Activated T-cell treated with anti-CD3 and anti-CD28 coated beads for 24 hours (primary cell): ENCODE data around the gene PJVK.
"Not testable (repeated sequence)": the region's sequence is repeated elsewhere in the genome, so short reads cannot be mapped to it uniquely, and the experiment has no call there.

Experiments
- DNase-seq: peaks from one replicate; pipeline ENCODE4 v3.0.0-alpha.2; 2020; ENCODE audit warnings: low read depth

Gene PJVK

DNA sequence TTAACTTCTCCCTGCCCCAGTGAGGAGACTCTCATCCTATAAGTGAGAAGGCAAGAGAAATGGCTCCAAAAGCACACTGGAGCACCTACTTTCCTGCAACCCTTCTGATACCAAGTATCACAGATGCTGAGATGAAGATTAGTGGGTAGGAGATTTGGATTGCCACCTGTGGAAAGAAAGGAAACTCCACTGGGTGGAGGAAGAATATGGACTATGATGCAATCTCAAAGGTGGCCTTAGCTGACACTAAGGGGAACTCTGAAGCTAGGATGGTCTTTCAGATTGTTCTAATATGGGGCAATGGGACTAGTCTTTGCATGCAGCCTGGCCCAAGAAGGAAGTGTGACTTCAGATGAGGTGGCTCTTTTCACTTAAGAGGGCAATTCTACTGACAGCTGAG, 21.8 kb upstream of the PJVK start:
- DNase-seq = no peak

DNA sequence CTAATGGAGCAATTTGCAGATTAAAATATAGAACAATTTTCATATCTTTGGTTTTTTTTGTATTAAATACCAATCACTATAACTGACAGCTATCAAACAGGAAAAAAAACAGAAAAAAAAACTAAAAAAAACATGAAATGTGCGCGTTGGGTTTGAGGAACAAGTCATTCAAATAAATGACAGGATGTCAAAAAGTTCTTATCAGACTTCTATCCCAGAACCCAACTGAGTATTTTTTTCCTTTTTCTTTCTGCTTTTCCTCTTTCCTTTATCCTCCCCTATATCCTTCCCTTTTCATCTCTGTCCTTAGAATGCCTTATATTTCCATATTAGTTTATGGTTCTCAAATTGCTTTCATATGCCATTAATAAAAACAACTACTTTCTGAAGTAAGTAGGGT, 14.5 kb upstream of the PJVK start:
- DNase-seq = no peak

DNA sequence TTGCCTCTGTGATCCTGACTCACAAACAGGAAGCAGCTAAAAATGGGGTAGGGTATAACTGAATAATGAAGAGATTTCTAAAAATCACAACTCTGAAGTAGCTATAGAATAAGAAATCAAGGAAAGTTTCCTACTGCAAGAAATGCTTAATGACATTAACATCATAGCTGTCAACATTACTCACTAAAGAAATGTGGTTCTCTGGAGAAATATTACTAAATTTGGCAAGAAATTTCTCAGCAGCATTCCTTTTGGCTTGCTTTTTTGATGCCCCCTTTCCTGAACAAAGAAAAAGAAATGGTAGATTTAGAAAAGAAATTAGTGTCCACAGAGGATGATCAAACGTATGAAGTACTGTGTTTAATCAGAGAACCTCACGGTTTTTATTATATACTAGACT, 9.8 kb upstream of the PJVK start:
- DNase-seq = no peak

DNA sequence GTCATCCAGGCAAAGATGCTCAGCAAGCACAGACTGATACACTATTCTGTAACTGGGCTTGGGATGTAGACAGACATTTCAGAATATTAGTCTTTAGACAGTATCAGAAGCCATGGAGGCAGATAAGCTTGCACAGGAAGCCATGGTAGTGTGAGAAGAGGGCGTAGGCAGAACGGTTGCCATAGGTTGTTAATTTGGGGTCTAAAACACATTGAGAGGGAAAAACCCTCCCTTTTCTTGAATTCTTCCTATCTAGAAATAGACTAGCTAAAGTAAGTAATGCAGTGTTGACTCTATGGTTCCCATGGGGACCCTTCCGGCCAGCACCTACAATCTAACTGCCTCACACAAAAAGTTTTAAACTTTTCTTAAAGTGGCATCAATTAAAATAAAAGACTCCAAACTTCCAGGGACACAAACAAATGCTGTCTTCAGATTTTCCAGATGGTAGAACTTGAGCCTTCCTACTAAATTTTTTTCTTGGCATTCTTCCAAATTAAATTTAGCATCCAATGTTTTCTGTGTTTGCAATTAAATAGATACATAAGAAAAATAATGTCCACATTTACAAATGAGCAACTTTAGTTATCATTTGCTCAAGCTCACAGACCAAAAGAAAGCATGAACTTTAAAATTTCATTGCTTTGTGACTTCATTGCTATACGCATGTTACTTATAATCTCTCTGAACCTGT, 2.1 kb upstream of the PJVK start:
- no peak for DNase-seq

DNA sequence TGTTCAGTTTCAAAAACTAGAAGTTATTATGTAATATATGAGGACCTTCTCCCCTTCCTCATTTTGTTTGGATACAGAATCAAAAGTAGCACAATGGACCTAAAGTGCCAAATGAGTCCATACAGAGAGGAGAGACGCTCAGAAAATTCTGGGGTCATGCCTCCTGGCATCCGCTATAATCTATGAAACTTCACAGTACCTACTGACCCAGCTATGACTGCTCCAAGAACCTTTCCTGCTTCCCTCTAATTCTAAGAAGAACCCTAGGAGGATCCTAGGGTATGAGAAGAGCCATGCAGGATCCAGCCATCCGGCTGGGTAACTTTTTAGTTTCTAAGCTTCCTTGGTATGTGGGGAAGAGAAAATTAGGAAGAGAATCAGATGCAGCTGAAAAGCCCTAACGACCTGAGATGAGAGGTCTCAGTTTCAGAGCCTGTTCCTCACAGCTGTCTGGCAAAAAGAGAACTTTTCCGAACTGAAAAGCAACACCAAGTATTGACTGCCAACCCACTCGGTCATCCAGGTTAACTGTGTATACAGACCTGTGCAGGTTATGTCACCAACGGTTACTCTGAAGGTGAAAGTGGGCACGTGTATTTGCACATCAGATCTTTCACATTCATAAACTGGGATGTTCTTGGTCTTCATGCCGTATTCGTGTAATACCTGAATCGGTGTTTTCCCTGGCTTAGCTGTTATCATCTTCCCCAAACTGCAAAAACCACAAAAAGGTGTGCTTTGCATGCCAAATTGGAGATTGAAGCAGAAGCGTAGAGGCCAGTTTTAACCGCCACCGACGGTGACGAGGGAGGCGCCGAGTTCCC, 1.3 kb upstream of the PJVK start:
- no peak for DNase-seq

DNA sequence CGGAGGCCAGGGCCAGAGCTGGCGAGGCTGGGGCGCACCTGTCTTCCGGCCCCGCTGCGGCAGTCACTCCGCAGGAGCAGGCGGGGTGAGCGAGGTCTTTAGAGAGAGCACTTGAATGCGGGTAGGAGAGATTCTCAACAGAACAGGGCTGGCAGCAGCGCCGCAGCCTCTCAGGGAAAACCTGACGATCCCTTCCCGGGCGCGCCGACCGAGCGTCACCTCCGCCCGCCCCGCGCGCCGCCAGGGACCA, 729 bp upstream of the PJVK start:
- no peak for DNase-seq

DNA sequence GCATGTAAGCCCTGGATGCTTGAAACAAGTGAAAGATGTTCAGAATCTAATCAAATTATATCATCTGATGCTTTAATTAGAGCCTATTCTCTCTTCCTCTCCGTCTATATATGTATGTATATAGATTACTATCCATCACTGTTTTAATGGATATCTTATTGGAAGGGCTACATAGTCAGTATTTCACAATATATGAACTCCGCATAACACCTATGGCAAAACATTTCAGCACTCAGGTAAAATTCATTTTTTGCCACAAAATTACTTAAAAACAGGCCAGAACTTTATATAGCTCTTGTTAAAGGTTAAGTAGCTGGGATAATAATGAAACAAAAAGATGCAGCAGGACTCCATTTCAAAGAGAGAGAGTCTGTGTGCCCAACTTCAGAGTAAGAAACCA, 1.2 kb downstream of the PJVK start:
- no peak for DNase-seq

DNA sequence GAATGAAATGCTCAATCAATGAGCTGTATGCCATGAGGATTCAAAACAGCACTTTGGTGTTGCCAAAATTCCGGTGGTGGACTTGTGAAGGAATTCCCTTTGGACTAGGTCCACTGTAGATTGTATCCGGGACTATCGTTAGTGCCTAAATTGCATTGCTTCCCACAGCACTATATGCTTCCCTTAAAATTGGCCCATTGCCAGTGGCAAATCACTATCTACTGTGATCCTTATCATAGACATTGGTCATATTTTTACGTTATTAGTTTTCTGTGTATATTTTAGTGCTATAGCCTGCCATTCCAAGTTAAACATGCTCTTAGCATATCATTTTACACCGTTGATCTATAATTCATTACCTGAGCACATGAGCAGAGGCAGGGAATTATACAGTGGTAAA, 1.7 kb downstream of the PJVK start:
- no peak for DNase-seq

DNA sequence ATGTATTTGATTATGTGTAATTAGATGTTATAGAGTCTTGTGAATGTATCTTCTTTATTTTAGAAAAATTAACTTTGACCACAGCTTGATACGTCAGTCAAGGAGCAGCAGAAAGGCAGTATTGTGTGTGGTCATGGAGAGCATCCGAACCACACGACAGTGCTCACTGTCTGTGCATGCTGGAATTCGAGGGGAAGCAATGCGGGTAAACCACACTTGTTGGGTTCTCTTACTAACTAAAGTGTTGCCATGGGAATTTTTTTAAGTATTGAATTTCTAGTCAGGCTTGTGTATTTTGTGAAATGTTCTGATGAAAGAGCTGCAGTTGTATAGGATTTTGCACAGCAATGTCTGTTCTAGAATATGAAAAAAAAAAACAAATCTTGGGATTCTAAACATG, 4.8 kb downstream of the PJVK start:
- DNase-seq = no peak

DNA sequence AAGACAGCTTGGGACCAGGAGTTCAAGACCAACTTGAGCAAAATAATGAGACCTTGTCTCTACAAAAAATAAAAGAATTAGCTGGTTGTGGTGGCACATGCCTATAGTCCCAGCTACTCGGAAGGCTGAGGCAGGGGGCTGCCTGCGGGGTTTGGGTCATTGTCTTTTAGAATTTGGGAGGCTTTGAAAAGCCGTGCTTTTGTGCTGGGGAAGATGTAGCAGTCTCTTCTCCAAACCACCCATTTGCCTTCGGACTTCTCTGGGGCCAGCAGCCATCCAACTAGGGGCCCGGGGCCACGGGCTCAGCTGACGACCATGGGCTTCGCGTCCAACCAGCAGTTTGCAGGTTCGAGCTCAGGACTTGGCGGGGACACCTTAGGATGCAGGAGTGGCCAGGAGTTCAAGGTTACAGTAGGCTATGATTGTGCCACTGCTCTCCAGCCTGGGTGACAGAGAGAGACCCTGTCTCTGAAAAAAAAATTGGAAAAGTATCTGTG, 6.3 kb downstream of the PJVK start:
- DNase-seq = no peak

DNA sequence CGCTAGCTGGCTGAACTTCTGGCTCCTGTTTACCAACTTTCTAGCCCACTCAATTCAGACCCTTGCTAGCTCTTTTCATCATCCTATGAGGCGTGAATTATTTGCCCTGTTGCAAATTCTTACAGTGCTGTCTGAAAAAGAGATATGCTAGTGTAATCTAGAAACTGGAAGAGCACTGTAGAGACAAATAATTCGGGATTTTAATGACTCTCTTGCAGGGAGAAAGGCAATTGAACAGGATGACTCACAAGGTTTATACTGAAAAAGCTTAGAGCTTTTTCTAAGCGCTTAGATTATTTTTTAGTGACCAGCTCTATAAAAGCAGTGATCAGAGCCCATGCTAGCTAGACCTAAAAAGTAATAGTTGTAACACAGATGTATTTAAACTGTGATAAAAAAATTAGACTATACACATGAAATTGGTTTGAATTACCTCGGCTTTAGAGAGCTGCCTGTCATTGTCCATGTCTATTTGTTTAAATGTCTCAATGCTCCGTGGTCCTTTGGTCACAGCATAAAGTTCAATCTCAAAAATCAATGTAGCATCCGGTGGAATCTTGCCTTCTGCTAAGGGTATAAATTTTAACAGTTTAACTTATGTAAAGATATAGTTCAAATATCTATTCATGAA, 18.2 kb downstream of the PJVK start:
- DNase-seq = no peak

DNA sequence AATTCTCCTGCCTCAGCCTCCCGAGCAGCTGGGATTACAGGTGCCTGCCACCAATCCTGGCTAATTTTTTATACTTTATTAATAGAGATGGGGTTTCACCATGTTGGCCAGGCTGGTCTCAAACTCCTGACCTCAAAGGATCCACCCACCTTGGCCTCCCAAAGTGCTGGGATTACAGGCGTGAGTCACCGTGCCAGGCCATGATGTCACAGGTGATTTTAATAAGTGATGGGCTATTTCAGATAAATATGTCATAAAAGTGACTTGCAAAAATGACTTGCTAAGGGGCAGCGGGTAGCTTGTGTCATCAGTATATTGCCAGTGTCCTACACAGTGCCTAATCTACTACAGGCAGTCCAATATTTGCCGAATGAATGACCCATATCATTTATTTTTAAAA, 20.1 kb downstream of the PJVK start:
- DNase-seq = not testable (repeated sequence)

DNA sequence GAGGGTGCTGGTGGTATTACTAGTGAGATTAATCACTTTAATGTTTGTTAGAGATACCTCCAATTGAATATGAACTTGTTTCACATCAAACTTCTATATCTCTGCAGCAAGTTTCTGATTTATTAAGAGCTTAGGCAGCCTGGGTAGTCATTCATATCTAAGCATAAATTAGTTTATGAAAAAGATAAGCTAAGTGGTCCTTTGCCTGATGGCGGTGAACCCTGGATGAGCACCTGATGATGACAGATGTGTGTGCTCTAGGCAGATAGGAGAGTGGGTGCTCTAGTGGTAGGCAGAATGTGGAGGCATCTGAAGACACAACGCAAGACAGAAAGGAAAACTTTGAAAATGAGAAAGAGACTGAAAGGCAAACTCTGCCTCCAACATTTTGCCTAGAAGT, 22.2 kb downstream of the PJVK start:
- no peak for DNase-seq

DNA sequence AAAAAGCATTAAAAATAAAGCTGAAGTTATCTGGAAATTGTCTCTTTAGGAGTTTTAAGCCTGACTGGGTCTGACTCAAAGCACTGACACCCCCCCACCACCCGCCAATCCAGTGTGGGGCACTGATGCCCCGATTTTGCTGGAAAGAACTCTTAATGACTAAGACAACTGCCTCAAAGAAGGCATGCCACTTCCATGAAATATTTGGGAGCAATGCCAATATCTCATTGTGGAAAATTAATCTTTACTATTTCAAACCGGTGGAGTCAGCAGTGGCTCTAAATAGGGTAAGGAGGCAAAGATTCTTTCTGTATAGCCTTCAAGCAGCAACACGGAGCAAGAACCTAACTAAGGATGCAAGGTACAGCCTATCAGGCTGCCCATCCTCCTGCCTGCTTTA, 22.8 kb downstream of the PJVK start:
- no peak for DNase-seq

DNA sequence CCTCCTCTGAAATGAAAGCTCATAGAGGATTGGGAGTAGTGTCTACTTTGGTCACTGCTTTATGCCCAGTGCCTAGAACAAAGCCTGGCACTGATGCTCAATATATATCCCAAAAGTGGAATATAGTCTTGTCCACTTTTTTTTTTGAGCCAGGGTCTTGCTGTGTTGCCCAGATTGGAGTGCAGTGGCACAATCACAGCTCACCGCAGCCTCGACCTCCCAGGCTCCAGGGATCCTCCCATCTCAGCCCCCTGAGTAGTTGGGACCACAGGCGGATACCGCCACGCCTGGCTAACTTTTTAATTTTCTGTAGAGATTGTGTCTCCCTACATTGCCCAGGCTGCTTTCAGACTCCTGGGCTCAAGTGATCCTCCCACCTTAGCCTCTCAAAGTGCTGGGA, 23.4 kb downstream of the PJVK start:
- DNase-seq = no peak

DNA sequence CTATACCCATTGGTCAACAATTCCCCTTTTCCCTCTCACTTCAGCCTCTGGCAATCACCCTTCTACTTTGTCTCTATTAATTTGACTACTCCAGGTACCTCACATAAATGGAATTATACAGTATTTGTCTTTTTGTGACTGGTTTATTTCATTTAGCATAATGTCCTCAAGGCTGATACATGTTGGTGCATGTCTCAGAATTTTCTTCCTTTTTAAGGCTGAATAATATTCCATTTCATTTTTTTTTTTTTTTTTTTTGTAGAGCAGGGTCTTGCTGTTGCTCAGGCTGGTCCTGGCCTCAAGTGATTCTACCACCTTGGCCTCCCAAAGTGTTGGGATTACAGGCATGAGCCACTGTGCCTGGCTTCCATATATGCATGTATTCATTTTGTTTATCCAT, 25.3 kb downstream of the PJVK start:
- no peak for DNase-seq

DNA sequence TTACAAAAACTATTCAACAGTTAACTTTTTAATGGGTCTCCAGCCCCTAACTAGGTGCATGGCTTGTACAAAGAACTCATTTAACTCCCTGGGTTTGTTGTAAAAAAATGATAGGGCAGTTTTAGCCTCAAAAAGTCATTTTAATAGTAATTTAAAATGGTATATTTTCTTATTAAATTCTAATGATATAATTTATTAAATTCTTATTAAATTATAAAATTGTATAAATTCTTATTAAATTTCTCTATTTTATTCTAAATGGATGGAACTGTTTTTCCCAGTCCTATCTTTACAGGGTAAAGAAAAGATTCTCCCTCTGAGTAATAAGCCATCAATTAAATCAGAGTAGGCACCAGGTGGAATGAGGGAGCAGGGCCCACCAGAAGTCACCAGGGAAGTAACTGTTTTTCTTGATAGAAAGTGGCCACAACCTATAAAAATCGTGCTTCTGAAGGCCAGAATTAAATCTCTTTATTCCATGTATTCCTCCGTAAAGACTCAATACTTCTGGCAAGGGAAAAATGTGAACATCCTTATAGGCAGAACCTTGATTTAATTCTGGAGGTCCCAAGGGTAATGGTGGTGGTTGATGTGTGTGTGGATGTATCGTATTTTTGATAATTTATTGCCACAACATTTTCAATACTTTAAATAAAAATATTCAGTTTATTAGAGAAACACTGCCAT, 26.4 kb downstream of the PJVK start:
- no peak for DNase-seq

DNA sequence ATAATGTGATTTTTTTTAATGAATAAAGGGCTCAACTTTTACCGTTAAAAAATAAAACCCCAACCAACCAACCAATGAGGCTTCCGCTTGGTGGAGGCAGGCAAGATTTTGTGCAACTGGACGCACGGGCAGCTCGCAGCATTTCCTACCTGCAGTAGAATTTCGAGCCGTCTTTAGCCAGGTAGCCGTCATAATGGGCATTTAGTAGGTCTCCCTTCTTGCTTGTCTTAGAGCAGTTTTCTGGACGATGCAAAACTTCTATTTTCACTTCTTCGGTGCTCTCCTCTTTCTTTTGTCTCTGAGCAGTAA, 26.9 kb downstream of the PJVK start:
- DNase-seq = no peak

DNA sequence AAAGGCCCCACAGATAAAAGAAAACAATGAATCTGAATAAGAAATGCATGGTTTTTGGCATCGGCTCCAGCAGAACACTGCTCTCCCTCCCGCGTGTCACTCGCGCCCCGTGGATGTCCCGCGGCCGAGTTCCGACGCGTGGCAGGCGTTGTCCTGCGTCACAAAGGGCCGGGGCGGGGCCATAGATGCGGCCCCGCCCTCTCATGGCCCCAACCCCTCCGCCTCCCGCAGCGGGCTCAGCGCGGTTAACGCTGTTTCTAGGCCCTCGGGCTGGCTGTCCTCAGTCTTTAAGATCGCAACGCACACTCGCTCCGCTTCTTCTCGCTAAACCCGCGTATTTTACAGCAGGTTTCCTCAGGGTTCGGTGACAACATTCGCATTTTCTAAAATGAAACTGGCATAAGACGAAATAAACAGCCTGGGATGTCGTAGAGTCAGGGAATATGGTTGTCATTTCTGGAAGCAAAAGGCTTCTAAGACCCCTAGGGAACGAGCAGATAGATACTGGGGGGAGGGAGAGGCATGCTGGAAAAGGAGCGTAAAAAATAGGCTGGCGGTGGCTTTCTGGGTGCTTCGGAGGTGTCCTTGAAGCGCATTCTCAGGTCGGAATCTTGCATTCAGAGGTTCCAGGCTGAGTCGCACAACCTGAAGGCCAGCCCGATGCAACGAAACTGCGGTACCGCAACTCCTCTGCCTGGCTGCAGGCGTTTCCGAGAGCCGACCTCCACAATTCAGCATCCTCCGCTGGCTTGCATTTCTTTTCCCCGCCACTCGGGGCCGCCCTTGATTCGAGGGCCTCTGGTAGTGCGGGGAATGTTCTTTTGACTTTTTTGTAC, 27.5 kb downstream of the PJVK start, which contains the start of gene FKBP7:
Gene FKBP7 (minus strand): TSS at position 162 of the 836 bp plus-strand sequence. CDS start 101 bp downstream, at position 61.
- peak; percentile 71 for DNase-seq

DNA sequence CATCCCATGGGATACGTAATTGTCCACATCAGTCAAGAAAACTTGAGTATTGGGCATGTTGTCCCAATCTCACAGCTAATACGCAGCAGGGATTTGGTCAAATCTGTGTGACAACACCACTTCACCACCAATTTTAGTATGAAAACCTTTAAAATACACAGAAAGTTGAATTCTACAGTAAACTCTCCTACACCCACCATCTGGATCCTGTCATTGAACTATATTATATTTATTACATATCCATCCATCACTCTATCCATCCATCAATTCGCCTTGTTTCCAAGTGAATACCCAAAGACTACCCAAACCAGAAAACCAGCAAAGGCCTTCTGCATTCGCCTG, 28.1 kb downstream of the PJVK start:
- DNase-seq = no peak

DNA sequence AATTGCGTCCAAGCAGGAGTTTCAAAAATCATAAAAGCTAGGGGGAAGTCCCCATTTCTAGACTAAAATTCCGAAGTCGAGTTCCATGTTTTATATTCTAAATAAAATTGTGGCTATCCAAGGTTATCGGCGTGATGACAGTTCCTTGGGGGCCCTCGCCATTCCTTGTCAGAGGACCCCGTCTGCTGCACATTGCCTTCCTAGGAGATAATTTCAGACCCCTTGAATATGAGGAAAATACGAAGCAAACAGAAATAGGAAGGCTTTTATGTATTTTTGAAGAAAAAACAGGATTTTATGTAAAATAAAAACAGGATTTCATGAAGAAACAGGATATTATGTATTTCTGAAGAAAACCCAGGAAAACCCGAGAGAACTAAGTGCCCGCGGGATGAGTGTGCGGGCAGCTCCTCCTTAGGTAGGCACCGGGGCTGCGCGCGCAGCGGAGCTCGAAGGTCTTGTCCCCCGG, 28.6 kb downstream of the PJVK start:
- no peak for DNase-seq
